Glomerular visceral epithelial cell (primary cell): ENCODE results near the gene FHIT.

Source experiments
- DNase-seq: peaks from one replicate; pipeline ENCODE4 v3.0.0-alpha.2; 2016; ENCODE audit errors: extremely low spot score

Gene FHIT

GRCh38 chr3:60055765-60056164 lies 1195.5 kb downstream of the FHIT start:
- no peak for DNase-seq

GRCh38 chr3:60053526-60054265 lies 1197.6 kb downstream of the FHIT start:
- DNase-seq = no peak

- DNase-seq = no peak
Measured at GRCh38 chr3:60048447-60048848, 1202.8 kb downstream of the FHIT start.

GRCh38 chr3:60047426-60048200 lies 1203.6 kb downstream of the FHIT start:
- DNase-seq = no peak

GRCh38 chr3:60046210-60046609 lies 1205.0 kb downstream of the FHIT start:
- DNase-seq = no peak

- no peak for DNase-seq
Measured at GRCh38 chr3:60045686-60046085, 1205.6 kb downstream of the FHIT start.

- no peak for DNase-seq
Measured at GRCh38 chr3:60036803-60037202, 1214.4 kb downstream of the FHIT start.

GRCh38 chr3:60033901-60034453 lies 1217.3 kb downstream of the FHIT start:
- no peak for DNase-seq

GRCh38 chr3:60030982-60031381 lies 1220.3 kb downstream of the FHIT start:
- DNase-seq = no peak

- DNase-seq = no peak
Measured at GRCh38 chr3:60028233-60028632, 1223.0 kb downstream of the FHIT start.

GRCh38 chr3:60027335-60027734 lies 1223.9 kb downstream of the FHIT start:
- DNase-seq = no peak

GRCh38 chr3:60025096-60026050 lies 1225.9 kb downstream of the FHIT start:
- DNase-seq = no peak

- no peak for DNase-seq
Measured at GRCh38 chr3:60024400-60024799, 1226.9 kb downstream of the FHIT start.

- DNase-seq = no peak
Measured at GRCh38 chr3:60023189-60023588, 1228.1 kb downstream of the FHIT start.

- DNase-seq = peak; percentile 1
Measured at GRCh38 chr3:60017631-60018030, 1233.6 kb downstream of the FHIT start.

- no peak for DNase-seq
Measured at GRCh38 chr3:60015032-60015705, 1236.1 kb downstream of the FHIT start.

- no peak for DNase-seq
Measured at GRCh38 chr3:60013241-60013640, 1238.0 kb downstream of the FHIT start.

GRCh38 chr3:60011218-60011617 lies 1240.0 kb downstream of the FHIT start:
- no peak for DNase-seq

GRCh38 chr3:60010781-60011180 lies 1240.5 kb downstream of the FHIT start:
- no peak for DNase-seq

GRCh38 chr3:60009931-60010478 lies 1241.2 kb downstream of the FHIT start:
- DNase-seq = no peak

- DNase-seq = no peak
Measured at GRCh38 chr3:60001369-60001768, 1249.9 kb downstream of the FHIT start.
